ENCODE data around the gene CCDC138.

- TF ChIP-seq EZH2 (IDR thresholded peaks at IDR 0.05) (no peak), POLR2AphosphoS5 (IDR thresholded peaks at IDR 0.05; ENCODE audit: borderline replicate concordance, low read depth, low read length) (no peak), FOXP2 (optimal IDR thresholded peaks at IDR 0.05; ENCODE audit: control extremely low read depth, extremely low read length, insufficient read depth) (no peak)
Measured at GRCh38 chr2:108894766-108895165, 108.2 kb downstream of the CCDC138 start.

Measured in SK-N-MC (cell line).